HepG2 (cell line): ENCODE data around the gene IL1RL1. TPM values are rescaled to one million over a fixed set of nuclear protein-coding genes. Genes with fewer than 3 reads are reported as not detected.

Experiments
- ATAC-seq: fragments of 200-7000 bp; cut with Tn5 transposase; 3 replicates; pipeline ENCODE4 v1.9.1; 2020; ENCODE audit warnings: mild to moderate bottlenecking, moderate library complexity
- BruUV-seq: library from RNA; stranded (reverse); fragments of 400-500 nt; replicated peaks from 2 replicates; lab custom pipeline; 2021; lab: Mats Ljungman, UMichigan
- CTCF ChIA-PET: fragments of 300-600 bp; formaldehyde crosslinking; extraction: SDS; loops from one replicate; lab custom pipeline; 2021; ENCODE audit warnings: low total read pairs, inconsistent platforms, low intra/inter-chr PET ratio; lab: Yijun Ruan, JAX
- POLR2A ChIA-PET: fragments of 350-600 bp; sonication (Branson Sonifier 250); formaldehyde crosslinking; loops from one replicate; lab custom pipeline; 2020; ENCODE audit warnings: antibody characterized with exemption, inconsistent platforms; lab: Yijun Ruan, JAX
- DNase-seq: peaks from one replicate; pipeline ENCODE4 v3.0.0-alpha.2; 2015; ENCODE audit warnings: low spot score
- FAIRE-seq: peaks from 3 replicates; lab custom pipeline; 2011; peaks lifted over from hg19 to GRCh38; lab: Jason Lieb, UNC
- H2AFZ ChIP-seq: one replicate; pipeline ENCODE4 v1.6.1; 2011; ENCODE audit warnings: low read length, inconsistent platforms
- H3K27ac ChIP-seq: fragments of 300-600 bp; 3 replicates; pipeline ENCODE4 v1.8.0; 2011; ENCODE audit warnings: mixed run types, mild to moderate bottlenecking, mixed read lengths, low read length, inconsistent platforms; ENCODE audit not compliant: insufficient read depth; ENCODE audit errors: extremely low read length
- H3K27me3 ChIP-seq, 2 experiments: fragments of 200-600 bp in 1 of 2; 2 replicates in 1 of 2; 3 replicates in 1 of 2; pipeline versions ENCODE4 v1.6.0 to v1.8.0; 2011; ENCODE audit warnings: low read length in 2 of 2, mild to moderate bottlenecking in 2 of 2, moderate library complexity in 2 of 2, inconsistent platforms in 1 of 2; ENCODE audit not compliant: insufficient read depth in 2 of 2, control insufficient read depth in 1 of 2
- H3K36me3 ChIP-seq, 2 experiments: fragments of 200-600 bp in 1 of 2; replicated peaks in 1 of 2; 2 replicates in 1 of 2; 3 replicates in 1 of 2; pipeline versions ENCODE4 v1.5.1 to v1.8.0; 2011; ENCODE audit warnings: low read length in 2 of 2, inconsistent platforms in 1 of 2; ENCODE audit not compliant: insufficient read depth in 2 of 2, control insufficient read depth in 1 of 2
- H3K4me1 ChIP-seq: 2 replicates; pipeline ENCODE4 v1.5.1; 2012; ENCODE audit warnings: low read length, inconsistent platforms; ENCODE audit not compliant: insufficient read depth
- H3K4me2 ChIP-seq: 2 replicates; pipeline ENCODE4 v1.6.0; 2011; ENCODE audit warnings: low read depth, low read length, inconsistent platforms
- H3K4me3 ChIP-seq, 3 experiments: fragments of 200-600 bp in 1 of 3; sonication (generic), shearing (Covaris generic) in 1 of 3; replicated peaks in 1 of 3; 2 replicates each; pipeline ENCODE4 v1.5.1; 2011 to 2016; ENCODE audit warnings: low read length in 3 of 3, inconsistent platforms in 2 of 3, low read depth in 2 of 3, mild to moderate bottlenecking in 2 of 3, control low read depth in 1 of 3, mixed read lengths in 1 of 3; ENCODE audit not compliant: insufficient read depth in 1 of 3
- H3K79me2 ChIP-seq: one replicate; pipeline ENCODE4 v1.6.1; 2011; ENCODE audit warnings: low read length, inconsistent platforms; ENCODE audit not compliant: insufficient read depth
- H3K9ac ChIP-seq: 2 replicates; pipeline ENCODE4 v1.6.0; 2011; ENCODE audit warnings: mild to moderate bottlenecking, low read depth, low read length, inconsistent platforms; ENCODE audit not compliant: insufficient read depth
- H3K9me3 ChIP-seq: 2 replicates; pipeline ENCODE4 v1.5.1; 2012; ENCODE audit warnings: mild to moderate bottlenecking, low read length
- H4K20me1 ChIP-seq: 2 replicates; pipeline ENCODE4 v1.6.0; 2011; ENCODE audit warnings: inconsistent platforms, mild to moderate bottlenecking, low read length, moderate library complexity; ENCODE audit not compliant: insufficient read depth
- KAT7 ChIP-seq: IDR thresholded peaks from 2 replicates; pipeline ENCODE4 v1.6.1; 2018; ENCODE audit warnings: borderline replicate concordance, missing compliant biosample characterization
- TBL1XR1 ChIP-seq: fragments of 150-350 bp; IDR thresholded peaks from 2 replicates; pipeline ENCODE4 v1.6.1; 2014; ENCODE audit warnings: borderline replicate concordance, low read length; ENCODE audit not compliant: partially characterized antibody
- ZKSCAN5 ChIP-seq: sonication (generic); formaldehyde crosslinking; IDR thresholded peaks from 2 replicates; pipeline ENCODE4 v1.5.1; 2020; ENCODE audit warnings: mild to moderate bottlenecking, missing genetic modification reagents
- ZNF3 ChIP-seq: IDR thresholded peaks from 2 replicates; pipeline ENCODE4 v1.7.0; 2017; ENCODE audit warnings: inconsistent platforms
- ZNF790 ChIP-seq: sonication (generic); formaldehyde crosslinking; IDR thresholded peaks from 2 replicates; pipeline ENCODE4 v1.8.0; 2022; ENCODE audit warnings: missing genetic modification reagents, mild to moderate bottlenecking, borderline replicate concordance
- ZNF83 ChIP-seq: sonication (generic); formaldehyde crosslinking; IDR thresholded peaks from 2 replicates; pipeline ENCODE4 v1.4.0; 2020; ENCODE audit warnings: missing genetic modification reagents, mild to moderate bottlenecking, borderline replicate concordance
- WGBS: methylation state at CpG from one replicate; pipeline ENCODE4 v1.1.6; 2017; ENCODE audit warnings: low lambda C conversion rate; 5-methylcytosine and 5-hydroxymethylcytosine counted together
- in situ Hi-C: cut with HindIII; loops from 2 replicates; pipeline ENCODE4 v1.10.0; 2017; ENCODE audit warnings: low pct_unique_long_range_greater_than_20kb; ENCODE audit not compliant: extremely low pct_ligation_motif_present
- intact Hi-C: fragments of 100-400 bp; cut with micrococcal nuclease; formaldehyde crosslinking; loops from one replicate; pipeline ENCODE4 v1.10.0; 2022; ENCODE audit not compliant: unreplicated experiment
- polyA plus RNA-seq, 8 experiments: library from polyadenylated mRNA; depleted of rRNA in 3 of 8; stranded (reverse) in 7 of 8; unstranded in 1 of 8; fragments of >200 nt; fragmentation: Illumina TruSeq in 4 of 8; extraction: Trizol in 4 of 8; gene quantifications; 2 replicates each; pipeline versions ENCODE4 v1.2.1 to v1.2.3, GENCODE V29; 2011 to 2016; ENCODE audit warnings: low read depth in 4 of 8, missing spikeins in 1 of 8, mixed read lengths in 1 of 8; ENCODE audit not compliant: insufficient read depth in 1 of 8
- total RNA-seq, 5 experiments: library from RNA; depleted of rRNA; stranded (reverse); fragments of >200 nt; fragmentation: Illumina TruSeq; extraction: Trizol; gene quantifications; 2 replicates each; pipeline ENCODE4 v1.2.3, GENCODE V29; 2016; ENCODE audit warnings: low read depth in 1 of 5
- TF ChIP-seq, protein P1 (sequence below): fragments of 450-650 bp; IDR thresholded peaks from 2 replicates; pipeline ENCODE4 v1.6.1; 2016
- TF ChIP-seq, protein P2 (sequence below): sonication (generic); formaldehyde crosslinking; IDR thresholded peaks from 2 replicates; pipeline ENCODE4 v1.8.1; 2023; ENCODE audit warnings: missing genetic modification reagents, inconsistent platforms, borderline replicate concordance
- TF ChIP-seq, protein P3 (sequence below): sonication (generic); formaldehyde crosslinking; IDR thresholded peaks from 2 replicates; pipeline ENCODE4 v1.5.0; 2020; ENCODE audit warnings: missing genetic modification reagents

The IL1RL1 gene
- total and polyA plus RNA-seq, 2 of the 13 experiments (the other 11 are each of a cell fraction or from before 2014, with no cell fraction given), result 0.02 to 0.03 TPM

DNA sequence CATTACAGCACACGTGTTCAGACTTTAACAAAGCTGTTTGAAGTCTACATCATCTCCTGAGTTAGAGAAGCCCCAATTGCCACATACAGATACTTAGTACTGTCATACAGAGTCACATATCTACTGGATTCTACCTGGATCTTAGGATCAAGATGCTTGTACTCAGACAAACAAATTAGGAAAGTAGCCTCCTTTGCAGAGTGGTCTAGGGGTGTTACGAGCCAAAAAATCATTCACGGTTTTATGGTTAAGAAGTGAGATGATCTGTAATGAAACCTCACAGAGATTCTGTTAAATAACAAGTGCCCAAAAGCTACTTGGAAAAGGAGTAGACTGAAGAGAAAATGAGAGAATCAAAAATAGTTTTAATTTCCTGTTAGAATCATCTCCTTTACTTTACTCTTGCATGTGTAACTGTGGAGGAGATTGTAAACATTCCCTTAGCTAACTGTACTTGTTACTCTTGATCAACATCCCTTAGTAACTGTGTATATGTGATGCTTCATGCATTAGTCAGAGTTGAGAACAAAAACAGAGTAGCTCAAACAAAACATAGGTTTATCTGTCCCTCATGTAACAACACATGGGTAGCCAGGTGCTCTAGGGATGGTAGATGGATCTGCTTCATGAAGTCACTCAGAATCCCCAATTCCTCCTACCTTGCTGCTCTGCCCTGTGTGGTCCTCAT is 16.4 kb upstream of the IL1RL1 start:
- WGBS, result 17% methylated on average over 3 of the region's 3 CpGs
- in situ Hi-C loops, result no loop called here
- Histone ChIP-seq H3K9ac (no peak overlapping the region), H3K79me2 (no peaks in the 10 kb centered on the region), H3K9me3 (no peaks in the 10 kb centered on the region), H3K36me3 (no peaks in the 10 kb centered on the region), H2AFZ (no peak overlapping the region), H3K27ac (no peak overlapping the region), H4K20me1 (no peaks in the 10 kb centered on the region), H3K4me1 (no peaks in the 10 kb centered on the region), H3K4me3 (no peak overlapping the region), H3K4me2 (no peak overlapping the region), H3K27me3 (0 out of 5 replicates have a peak, but pooled peaks cover 0 to 4% of the 10 kb centered on the region in 2 experiments)
- TF ChIP-seq ZNF3 (no peak), TBL1XR1 (no peak), ZNF83 (CRISPR knock-in tag) (no peak), ZKSCAN5 (CRISPR knock-in tag) (no peak)
- TF ChIP-seq, protein P1, sequence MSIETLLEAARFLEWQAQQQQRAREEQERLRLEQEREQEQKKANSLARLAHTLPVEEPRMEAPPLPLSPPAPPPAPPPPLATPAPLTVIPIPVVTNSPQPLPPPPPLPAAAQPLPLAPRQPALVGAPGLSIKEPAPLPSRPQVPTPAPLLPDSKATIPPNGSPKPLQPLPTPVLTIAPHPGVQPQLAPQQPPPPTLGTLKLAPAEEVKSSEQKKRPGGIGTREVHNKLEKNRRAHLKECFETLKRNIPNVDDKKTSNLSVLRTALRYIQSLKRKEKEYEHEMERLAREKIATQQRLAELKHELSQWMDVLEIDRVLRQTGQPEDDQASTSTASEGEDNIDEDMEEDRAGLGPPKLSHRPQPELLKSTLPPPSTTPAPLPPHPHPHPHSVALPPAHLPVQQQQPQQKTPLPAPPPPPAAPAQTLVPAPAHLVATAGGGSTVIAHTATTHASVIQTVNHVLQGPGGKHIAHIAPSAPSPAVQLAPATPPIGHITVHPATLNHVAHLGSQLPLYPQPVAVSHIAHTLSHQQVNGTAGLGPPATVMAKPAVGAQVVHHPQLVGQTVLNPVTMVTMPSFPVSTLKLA, result peak; percentile 41; the same call in 1 of the 2 replicates
- BruUV-seq, result no TSS peak
- FAIRE-seq, result no peak
- DNase-seq, result no peak
- POLR2A ChIA-PET, result no interaction called here
- CTCF ChIA-PET, result no interaction called here
- ATAC-seq, result no peak
- intact Hi-C loops, result no loop called here

DNA sequence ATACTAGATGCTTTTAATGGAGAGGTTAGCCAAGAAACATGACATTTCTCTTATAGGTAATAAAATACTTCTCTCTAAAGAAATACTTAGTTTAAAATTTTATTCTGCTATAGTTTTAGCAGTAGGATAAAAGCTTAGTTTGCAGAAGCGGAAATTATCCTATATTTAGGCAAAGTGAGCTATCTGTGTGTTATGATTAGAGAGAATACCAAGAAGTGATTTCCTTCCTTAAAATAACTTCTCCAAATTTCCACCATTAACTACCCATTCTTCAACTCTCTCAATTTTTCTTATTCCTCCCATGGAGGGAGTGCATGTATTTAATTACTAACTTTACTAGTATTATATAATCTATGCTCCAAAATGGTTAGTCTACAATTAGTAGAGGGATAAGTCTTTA is 15.8 kb upstream of the IL1RL1 start:
- Histone ChIP-seq H3K4me2 (no peak overlapping the region), H3K4me1 (no peaks in the 10 kb centered on the region), H3K36me3 (no peaks in the 10 kb centered on the region), H3K4me3 (no peak overlapping the region), H3K79me2 (no peaks in the 10 kb centered on the region), H3K9ac (no peak overlapping the region), H2AFZ (no peak overlapping the region), H4K20me1 (no peaks in the 10 kb centered on the region), H3K27ac (no peak overlapping the region), H3K27me3 (0 out of 5 replicates have a peak, but pooled peaks cover 0 to 4% of the 10 kb centered on the region in 2 experiments), H3K9me3 (no peaks in the 10 kb centered on the region)
- WGBS, result 10% methylated on average over 1 of the region's 1 CpG
- intact Hi-C loops (no loop called here), in situ Hi-C loops (no loop called here)
- ATAC-seq (no peak), DNase-seq (no peak), FAIRE-seq (no peak)
- POLR2A ChIA-PET, result no interaction called here
- CTCF ChIA-PET, result no interaction called here
- no TSS peak for BruUV-seq
- TF ChIP-seq ZNF790 (CRISPR knock-in tag) (no peak), KAT7 (CRISPR knock-in tag) (no peak)
- TF ChIP-seq, protein P2, sequence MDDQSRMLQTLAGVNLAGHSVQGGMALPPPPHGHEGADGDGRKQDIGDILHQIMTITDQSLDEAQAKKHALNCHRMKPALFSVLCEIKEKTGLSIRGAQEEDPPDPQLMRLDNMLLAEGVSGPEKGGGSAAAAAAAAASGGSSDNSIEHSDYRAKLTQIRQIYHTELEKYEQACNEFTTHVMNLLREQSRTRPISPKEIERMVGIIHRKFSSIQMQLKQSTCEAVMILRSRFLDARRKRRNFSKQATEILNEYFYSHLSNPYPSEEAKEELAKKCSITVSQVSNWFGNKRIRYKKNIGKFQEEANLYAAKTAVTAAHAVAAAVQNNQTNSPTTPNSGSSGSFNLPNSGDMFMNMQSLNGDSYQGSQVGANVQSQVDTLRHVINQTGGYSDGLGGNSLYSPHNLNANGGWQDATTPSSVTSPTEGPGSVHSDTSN, result no peak
- TF ChIP-seq, protein P3, sequence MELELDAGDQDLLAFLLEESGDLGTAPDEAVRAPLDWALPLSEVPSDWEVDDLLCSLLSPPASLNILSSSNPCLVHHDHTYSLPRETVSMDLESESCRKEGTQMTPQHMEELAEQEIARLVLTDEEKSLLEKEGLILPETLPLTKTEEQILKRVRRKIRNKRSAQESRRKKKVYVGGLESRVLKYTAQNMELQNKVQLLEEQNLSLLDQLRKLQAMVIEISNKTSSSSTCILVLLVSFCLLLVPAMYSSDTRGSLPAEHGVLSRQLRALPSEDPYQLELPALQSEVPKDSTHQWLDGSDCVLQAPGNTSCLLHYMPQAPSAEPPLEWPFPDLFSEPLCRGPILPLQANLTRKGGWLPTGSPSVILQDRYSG (CRISPR knock-in tag), result no peak
